Body of pancreas (tissue), 4 donors: ENCODE results near the gene COMMD1.

Experiments used
- CTCF ChIP-seq, 7 experiments: fragments of 450-650 bp in 4 of 7; fragments of 200-600 bp in 3 of 7; sonication (generic) in 3 of 7; IDR thresholded peaks; one replicate each; pipeline ENCODE4 v1.5.1; 2016 to 2019; ENCODE audit warnings: antibody characterized with exemption in 7 of 7
- POLR2A ChIP-seq, 3 donors: fragments of 450-650 bp; IDR thresholded peaks; one replicate each; pipeline ENCODE4 v1.6.1; 2016; ENCODE audit warnings: antibody characterized with exemption in 3 of 3, mild to moderate bottlenecking in 2 of 3

DNA sequence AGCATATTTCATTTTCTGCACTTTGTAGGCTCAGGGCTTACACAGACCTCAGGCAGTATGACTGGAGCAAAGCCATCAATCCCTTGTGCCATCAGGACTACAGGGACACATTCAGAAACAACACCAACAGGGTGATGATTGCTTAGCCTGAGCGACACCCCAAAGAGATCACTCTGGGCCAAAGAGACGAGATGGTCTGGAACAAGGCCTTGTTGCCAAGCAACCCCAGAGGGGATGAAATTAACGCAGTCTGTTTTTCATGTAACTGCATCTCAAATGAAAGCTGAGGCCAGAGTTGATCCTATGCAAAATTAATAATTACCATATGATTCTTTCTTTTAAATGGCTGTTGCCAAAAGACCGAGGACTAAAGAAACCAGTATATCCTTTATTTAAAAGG lies 270.3 kb downstream of the COMMD1 start:
- TF ChIP-seq CTCF (IDR thresholded peaks at IDR 0.05) (no peak), POLR2A (IDR thresholded peaks at IDR 0.05) (no peak)
